Endodermal cell (in vitro differentiated cells): ENCODE data around the gene ARHGEF37. TPM values are rescaled to one million over a fixed set of nuclear protein-coding genes. Genes with fewer than 3 reads are reported as not detected.

Experiments
- DNase-seq: peaks from one replicate; pipeline ENCODE4 v3.0.0-alpha.2; 2017
- H3K27ac ChIP-seq: 2 replicates; pipeline ENCODE4 v1.5.1; 2013; ENCODE audit warnings: mild to moderate bottlenecking, low read depth, low read length, moderate library complexity
- H3K27me3 ChIP-seq: 2 replicates; pipeline ENCODE4 v1.6.1; 2013; ENCODE audit warnings: mild to moderate bottlenecking, low read length, moderate library complexity; ENCODE audit not compliant: insufficient read depth, control insufficient read depth, poor library complexity, severe bottlenecking
- H3K36me3 ChIP-seq: 2 replicates; pipeline ENCODE4 v1.7.0; 2013; ENCODE audit warnings: mild to moderate bottlenecking, low read length, moderate library complexity; ENCODE audit not compliant: control insufficient read depth, insufficient read depth
- H3K4me1 ChIP-seq: one replicate; pipeline ENCODE4 v1.7.0; 2013; ENCODE audit warnings: low read length; ENCODE audit not compliant: control insufficient read depth, insufficient read depth
- H3K4me3 ChIP-seq: 2 replicates; pipeline ENCODE4 v1.5.1; 2013; ENCODE audit warnings: mild to moderate bottlenecking, low read length, moderate library complexity
- H3K9ac ChIP-seq: 2 replicates; pipeline ENCODE4 v1.6.1; 2013; ENCODE audit warnings: mild to moderate bottlenecking, low read length, moderate library complexity; ENCODE audit not compliant: poor library complexity, severe bottlenecking; ENCODE audit errors: extremely low read depth
- H3K9me3 ChIP-seq: 2 replicates; pipeline ENCODE4 v1.6.1; 2013; ENCODE audit warnings: mild to moderate bottlenecking, low read length, moderate library complexity; ENCODE audit not compliant: control insufficient read depth
- H3K27ac Mint-ChIP-seq: 2 replicates; pipeline ENCODE4 v1.8.0; 2020; ENCODE audit warnings: mixed read lengths
- H3K27me3 Mint-ChIP-seq: 2 replicates; pipeline ENCODE4 v1.8.0; 2021; ENCODE audit warnings: mild to moderate bottlenecking, mixed read lengths; ENCODE audit not compliant: insufficient read depth
- H3K36me3 Mint-ChIP-seq: 2 replicates; pipeline ENCODE4 v1.8.0; 2020; ENCODE audit warnings: low read depth, mixed read lengths
- H3K4me1 Mint-ChIP-seq: 2 replicates; pipeline ENCODE4 v1.8.0; 2020; ENCODE audit warnings: mixed read lengths
- H3K4me3 Mint-ChIP-seq: 2 replicates; pipeline ENCODE4 v1.8.0; 2020; ENCODE audit warnings: mild to moderate bottlenecking, moderate library complexity, mixed read lengths
- H3K9me3 Mint-ChIP-seq: 2 replicates; pipeline ENCODE4 v1.8.0; 2020; ENCODE audit warnings: mild to moderate bottlenecking, mixed read lengths
- CTCF ChIP-seq: fragments of 200-600 bp; sonication (generic); conservative IDR thresholded peaks from 2 replicates; pipeline ENCODE4 v1.5.0; 2021; ENCODE audit warnings: antibody characterized with exemption, mild to moderate bottlenecking
- WGBS, 2 experiments: methylation state at CpG; one replicate each; pipeline versions ENCODE4 v1.1.5 to v1.1.7; 2013; ENCODE audit warnings: missing lambda C conversion rate in 2 of 2, mixed read lengths in 1 of 2; ENCODE audit not compliant: insufficient coverage in 1 of 2, insufficient read length in 1 of 2; 5-methylcytosine and 5-hydroxymethylcytosine counted together
- total RNA-seq, 2 donors: library from RNA; stranded (reverse); fragmentation: NEBNext Ultra II Directional in 1 of 2; extraction: Animal tissue kit (Norgen Biotek cat#: 25700) in 1 of 2; gene quantifications; 2 replicates in 1 of 2; 3 replicates in 1 of 2; pipeline ENCODE4 v1.2.1, GENCODE V29; 2021

The ARHGEF37 gene
- total RNA-seq, 2 donors from 2014 or later = 0.57 to 0.93 TPM

GRCh38 chr5:149638136-149638535 lies 56.8 kb downstream of the ARHGEF37 start:
- no peaks in the 10 kb centered on the region for H3K27me3 ChIP-seq
- no peak for TF ChIP-seq CTCF
- Mint-ChIP-seq H3K4me1 (peaks cover 4% of the 10 kb centered on the region), H3K36me3 (no peaks in the 10 kb centered on the region), H3K27ac (no peak overlapping the region), H3K27me3 (no peaks in the 10 kb centered on the region), H3K9me3 (no peaks in the 10 kb centered on the region), H3K4me3 (no peak overlapping the region)
- WGBS, 2 experiments = 89 to 100% methylated on average over 3 to 5 of the region's 5 CpGs
- no peak overlapping the region for H3K27ac ChIP-seq
- peak; percentile 40 for DNase-seq
- H3K9ac ChIP-seq = no peak overlapping the region
- H3K36me3 ChIP-seq = no peaks in the 10 kb centered on the region
- H3K4me3 ChIP-seq = no peak overlapping the region
- H3K9me3 ChIP-seq = no peaks in the 10 kb centered on the region
- H3K4me1 ChIP-seq = no peaks in the 10 kb centered on the region

- H3K9me3 Mint-ChIP-seq = no peaks in the 10 kb centered on the region
- no peak overlapping the region for H3K9ac ChIP-seq
- no peak overlapping the region for H3K27ac ChIP-seq
- no peaks in the 10 kb centered on the region for H3K9me3 ChIP-seq
- no peaks in the 10 kb centered on the region for H3K36me3 Mint-ChIP-seq
- no peak for TF ChIP-seq CTCF
- no peaks in the 10 kb centered on the region for H3K27me3 Mint-ChIP-seq
- 84 to 86% methylated on average over 6 to 9 of the region's 9 CpGs for WGBS, 2 experiments
- H3K36me3 ChIP-seq = no peaks in the 10 kb centered on the region
- H3K27me3 ChIP-seq = no peaks in the 10 kb centered on the region
- H3K4me3 ChIP-seq = no peak overlapping the region
- H3K27ac Mint-ChIP-seq = no peak overlapping the region
- H3K4me1 Mint-ChIP-seq = no peaks in the 10 kb centered on the region
- H3K4me1 ChIP-seq = no peaks in the 10 kb centered on the region
- no peak overlapping the region for H3K4me3 Mint-ChIP-seq
- DNase-seq = peak; percentile 30
Observed at GRCh38 chr5:149638546-149639241, 57.4 kb downstream of the ARHGEF37 start.

- DNase-seq = peak; percentile 45
- Mint-ChIP-seq H3K4me3 (no peak overlapping the region), H3K36me3 (no peaks in the 10 kb centered on the region), H3K27ac (no peak overlapping the region), H3K27me3 (no peaks in the 10 kb centered on the region), H3K9me3 (no peaks in the 10 kb centered on the region), H3K4me1 (no peaks in the 10 kb centered on the region)
- H3K4me1 ChIP-seq = no peaks in the 10 kb centered on the region
- no peak overlapping the region for H3K27ac ChIP-seq
- H3K9ac ChIP-seq = no peak overlapping the region
- no peaks in the 10 kb centered on the region for H3K9me3 ChIP-seq
- H3K4me3 ChIP-seq = no peak overlapping the region
- no peak for TF ChIP-seq CTCF
- H3K36me3 ChIP-seq = no peaks in the 10 kb centered on the region
- no peaks in the 10 kb centered on the region for H3K27me3 ChIP-seq
Observed at GRCh38 chr5:149639737-149640136, 58.4 kb downstream of the ARHGEF37 start.
